Measurements from ENCODE around the gene CAMK4. TPM values are rescaled to one million over a fixed set of nuclear protein-coding genes. Genes with fewer than 3 reads are reported as not detected.

Gene CAMK4
- total RNA-seq, 4 donors from 2014 or later: 0.19 to 1.1 (median 0.56) TPM

- TF ChIP-seq CTCF (IDR thresholded peaks at IDR 0.05; ENCODE audit: low read depth): no peak
These were observed 280.9 kb downstream of the CAMK4 start for GRCh38 chr5:111505096-111505495.

- TF ChIP-seq CTCF (IDR thresholded peaks at IDR 0.05; ENCODE audit: low read depth): no peak
These were observed 283.1 kb downstream of the CAMK4 start for GRCh38 chr5:111507276-111507675.

- no peak for TF ChIP-seq CTCF (IDR thresholded peaks at IDR 0.05; ENCODE audit: low read depth)
These were observed 284.9 kb downstream of the CAMK4 start for GRCh38 chr5:111509119-111509518.

- TF ChIP-seq CTCF (IDR thresholded peaks at IDR 0.05; ENCODE audit: low read depth): no peak
These were observed 287.1 kb downstream of the CAMK4 start for GRCh38 chr5:111511174-111511830.

GRCh38 chr5:111511831-111512374 is 287.7 kb downstream of the CAMK4 start:
- TF ChIP-seq CTCF (IDR thresholded peaks at IDR 0.05; ENCODE audit: low read depth): no peak

GRCh38 chr5:111512375-111513130 is 288.4 kb downstream of the CAMK4 start, which contains the start of gene STARD4:
Gene STARD4, minus strand, starts transcription at chr5:111512535. Its CDS starts 5,102 bp downstream, at chr5:111507433.
- TF ChIP-seq CTCF (IDR thresholded peaks at IDR 0.05; ENCODE audit: low read depth): no peak

- no peak for TF ChIP-seq CTCF (IDR thresholded peaks at IDR 0.05; ENCODE audit: low read depth)
These were observed 288.9 kb downstream of the CAMK4 start for GRCh38 chr5:111513131-111513520.
